HepG2 (cell line): ENCODE measurements around the gene PROX2. TPM values are rescaled to one million over a fixed set of nuclear protein-coding genes. Genes with fewer than 3 reads are reported as not detected.

Experiments
- ATAC-seq: fragments of 200-7000 bp; cut with Tn5 transposase; 3 replicates; pipeline ENCODE4 v1.9.1; 2020; ENCODE audit warnings: mild to moderate bottlenecking, moderate library complexity
- BruUV-seq: library from RNA; stranded (reverse); fragments of 400-500 nt; replicated peaks from 2 replicates; lab custom pipeline; 2021; lab: Mats Ljungman, UMichigan
- CTCF ChIA-PET: fragments of 300-600 bp; formaldehyde crosslinking; extraction: SDS; loops from one replicate; lab custom pipeline; 2021; ENCODE audit warnings: low total read pairs, inconsistent platforms, low intra/inter-chr PET ratio; lab: Yijun Ruan, JAX
- POLR2A ChIA-PET: fragments of 350-600 bp; sonication (Branson Sonifier 250); formaldehyde crosslinking; loops from one replicate; lab custom pipeline; 2020; ENCODE audit warnings: antibody characterized with exemption, inconsistent platforms; lab: Yijun Ruan, JAX
- DNase-seq: peaks from one replicate; pipeline ENCODE4 v3.0.0-alpha.2; 2015; ENCODE audit warnings: low spot score
- FAIRE-seq: peaks from 3 replicates; lab custom pipeline; 2011; peaks lifted over from hg19 to GRCh38; lab: Jason Lieb, UNC
- H2AFZ ChIP-seq: one replicate; pipeline ENCODE4 v1.6.1; 2011; ENCODE audit warnings: low read length, inconsistent platforms
- H3K27ac ChIP-seq: fragments of 300-600 bp; 3 replicates; pipeline ENCODE4 v1.8.0; 2011; ENCODE audit warnings: mixed run types, mild to moderate bottlenecking, mixed read lengths, low read length, inconsistent platforms; ENCODE audit not compliant: insufficient read depth; ENCODE audit errors: extremely low read length
- H3K27me3 ChIP-seq, 2 experiments: fragments of 200-600 bp in 1 of 2; 2 replicates in 1 of 2; 3 replicates in 1 of 2; pipeline versions ENCODE4 v1.6.0 to v1.8.0; 2011; ENCODE audit warnings: low read length in 2 of 2, mild to moderate bottlenecking in 2 of 2, moderate library complexity in 2 of 2, inconsistent platforms in 1 of 2; ENCODE audit not compliant: insufficient read depth in 2 of 2, control insufficient read depth in 1 of 2
- H3K36me3 ChIP-seq, 2 experiments: fragments of 200-600 bp in 1 of 2; replicated peaks in 1 of 2; 2 replicates in 1 of 2; 3 replicates in 1 of 2; pipeline versions ENCODE4 v1.5.1 to v1.8.0; 2011; ENCODE audit warnings: low read length in 2 of 2, inconsistent platforms in 1 of 2; ENCODE audit not compliant: insufficient read depth in 2 of 2, control insufficient read depth in 1 of 2
- H3K4me1 ChIP-seq: 2 replicates; pipeline ENCODE4 v1.5.1; 2012; ENCODE audit warnings: low read length, inconsistent platforms; ENCODE audit not compliant: insufficient read depth
- H3K4me2 ChIP-seq: 2 replicates; pipeline ENCODE4 v1.6.0; 2011; ENCODE audit warnings: low read depth, low read length, inconsistent platforms
- H3K4me3 ChIP-seq, 3 experiments: fragments of 200-600 bp in 1 of 3; sonication (generic), shearing (Covaris generic) in 1 of 3; replicated peaks in 1 of 3; 2 replicates each; pipeline ENCODE4 v1.5.1; 2011 to 2016; ENCODE audit warnings: low read length in 3 of 3, inconsistent platforms in 2 of 3, low read depth in 2 of 3, mild to moderate bottlenecking in 2 of 3, control low read depth in 1 of 3, mixed read lengths in 1 of 3; ENCODE audit not compliant: insufficient read depth in 1 of 3
- H3K79me2 ChIP-seq: one replicate; pipeline ENCODE4 v1.6.1; 2011; ENCODE audit warnings: low read length, inconsistent platforms; ENCODE audit not compliant: insufficient read depth
- H3K9ac ChIP-seq: 2 replicates; pipeline ENCODE4 v1.6.0; 2011; ENCODE audit warnings: mild to moderate bottlenecking, low read depth, low read length, inconsistent platforms; ENCODE audit not compliant: insufficient read depth
- H3K9me3 ChIP-seq: 2 replicates; pipeline ENCODE4 v1.5.1; 2012; ENCODE audit warnings: mild to moderate bottlenecking, low read length
- H4K20me1 ChIP-seq: 2 replicates; pipeline ENCODE4 v1.6.0; 2011; ENCODE audit warnings: inconsistent platforms, mild to moderate bottlenecking, low read length, moderate library complexity; ENCODE audit not compliant: insufficient read depth
- NAIF1 ChIP-seq: sonication (generic); formaldehyde crosslinking; IDR thresholded peaks from 2 replicates; pipeline ENCODE4 v1.5.0; 2020; ENCODE audit warnings: mild to moderate bottlenecking, missing genetic modification reagents, borderline replicate concordance
- SIX4 ChIP-seq: sonication (generic); formaldehyde crosslinking; IDR thresholded peaks from 2 replicates; pipeline ENCODE4 v1.4.0; 2020; ENCODE audit warnings: missing genetic modification reagents
- TBX2 ChIP-seq: sonication (generic); formaldehyde crosslinking; IDR thresholded peaks from 2 replicates; pipeline ENCODE4 v1.5.0; 2020; ENCODE audit warnings: missing genetic modification reagents, mild to moderate bottlenecking, borderline replicate concordance
- THAP11 ChIP-seq: IDR thresholded peaks from 2 replicates; pipeline ENCODE4 v1.6.1; 2016; ENCODE audit warnings: missing biosample characterization, missing genetic modification reagents
- THAP9 ChIP-seq: sonication (generic); formaldehyde crosslinking; IDR thresholded peaks from 2 replicates; pipeline ENCODE4; 2020; ENCODE audit warnings: missing genetic modification reagents, mild to moderate bottlenecking, borderline replicate concordance
- ZBTB38 ChIP-seq: sonication (generic); formaldehyde crosslinking; IDR thresholded peaks from 2 replicates; pipeline ENCODE4 v1.5.1; 2020; ENCODE audit warnings: mild to moderate bottlenecking, missing genetic modification reagents
- ZFX ChIP-seq: sonication (generic); formaldehyde crosslinking; IDR thresholded peaks from 2 replicates; pipeline ENCODE4 v1.4.0; 2020; ENCODE audit warnings: mild to moderate bottlenecking, low read depth, missing genetic modification reagents, moderate library complexity
- ZSCAN31 ChIP-seq: sonication (generic); formaldehyde crosslinking; IDR thresholded peaks from 2 replicates; pipeline ENCODE4 v1.5.0; 2020; ENCODE audit warnings: low read depth, mild to moderate bottlenecking, missing genetic modification reagents
- WGBS: methylation state at CpG from one replicate; pipeline ENCODE4 v1.1.6; 2017; ENCODE audit warnings: low lambda C conversion rate; 5-methylcytosine and 5-hydroxymethylcytosine counted together
- in situ Hi-C: cut with HindIII; loops from 2 replicates; pipeline ENCODE4 v1.10.0; 2017; ENCODE audit warnings: low pct_unique_long_range_greater_than_20kb; ENCODE audit not compliant: extremely low pct_ligation_motif_present
- intact Hi-C: fragments of 100-400 bp; cut with micrococcal nuclease; formaldehyde crosslinking; loops from one replicate; pipeline ENCODE4 v1.10.0; 2022; ENCODE audit not compliant: unreplicated experiment
- polyA plus RNA-seq, 8 experiments: library from polyadenylated mRNA; depleted of rRNA in 3 of 8; stranded (reverse) in 7 of 8; unstranded in 1 of 8; fragments of >200 nt; fragmentation: Illumina TruSeq in 4 of 8; extraction: Trizol in 4 of 8; gene quantifications; 2 replicates each; pipeline versions ENCODE4 v1.2.1 to v1.2.3, GENCODE V29; 2011 to 2016; ENCODE audit warnings: low read depth in 4 of 8, missing spikeins in 1 of 8, mixed read lengths in 1 of 8; ENCODE audit not compliant: insufficient read depth in 1 of 8
- total RNA-seq, 5 experiments: library from RNA; depleted of rRNA; stranded (reverse); fragments of >200 nt; fragmentation: Illumina TruSeq; extraction: Trizol; gene quantifications; 2 replicates each; pipeline ENCODE4 v1.2.3, GENCODE V29; 2016; ENCODE audit warnings: low read depth in 1 of 5
- TF ChIP-seq, protein P1 (sequence below): fragments of 450-650 bp; IDR thresholded peaks from 2 replicates; pipeline ENCODE4 v1.6.1; 2016
- TF ChIP-seq, protein P2 (sequence below): IDR thresholded peaks from 2 replicates; pipeline ENCODE4 v1.6.1; 2016; ENCODE audit warnings: low read depth
- TF ChIP-seq, protein P3 (sequence below): sonication (generic); formaldehyde crosslinking; conservative IDR thresholded peaks from 2 replicates; pipeline ENCODE4 v1.8.1; 2023; ENCODE audit warnings: missing genetic modification reagents
- TF ChIP-seq, protein P4 (sequence below), 2 experiments: sonication (generic) in 1 of 2; formaldehyde crosslinking in 1 of 2; IDR thresholded peaks; 2 replicates each; pipeline versions ENCODE4 v1.4.0 to v1.6.1; 2018 to 2020; ENCODE audit warnings: missing genetic modification reagents in 2 of 2, borderline replicate concordance in 1 of 2, low read depth in 1 of 2, mild to moderate bottlenecking in 1 of 2, missing biosample characterization in 1 of 2

Gene PROX2
- total and polyA plus RNA-seq, 2 of the 13 experiments (the other 11 are each of a cell fraction or from before 2014, with no cell fraction given) = not detected

GRCh38 chr14:74905595-74906142 is 29.7 kb upstream of the PROX2 start:
- 50% methylated on average over 7 of the region's 14 CpGs for WGBS
- peaks cover 5% of the 10 kb centered on the region; the same call in 1 of the 2 replicates for H3K4me1 ChIP-seq
- no peaks in the 10 kb centered on the region for H4K20me1 ChIP-seq
- H2AFZ ChIP-seq = no peak overlapping the region
- ChIA-PET CTCF (interaction anchor here (0.6 to 3.9 kb wide), 5 partner anchors 12 to 45 kb away, joined by 3 to 47 read pairs (median 4); no protein-coding TSS in a partner anchor), POLR2A (interaction anchor here (0.8 to 2.8 kb wide), 6 partner anchors 12 to 45 kb away, joined by 3 to 24 read pairs (median 4); partner anchors contain the start of genes DLST and RPS6KL1)
- H3K36me3 ChIP-seq = peaks cover 17 to 29% of the 10 kb centered on the region in 2 experiments
- intact Hi-C loops (loop anchor here (1.0 to 2.0 kb wide), 2 partner anchors 27 to 44 kb away; no protein-coding TSS in a partner anchor), in situ Hi-C loops (loop anchor here (5.0 kb wide), 1 partner anchor 43 kb away; no protein-coding TSS in a partner anchor)
- no peak overlapping the region for H3K4me2 ChIP-seq
- H3K27me3 ChIP-seq = no peaks in the 10 kb centered on the region
- H3K9ac ChIP-seq = no peak overlapping the region
- FAIRE-seq (peak; percentile 47), DNase-seq (peak; percentile 36), ATAC-seq (peak; percentile 59)
- no TSS peak for BruUV-seq
- H3K4me3 ChIP-seq = no peak overlapping the region
- H3K27ac ChIP-seq = no peak overlapping the region
- H3K79me2 ChIP-seq = no peaks in the 10 kb centered on the region
- H3K9me3 ChIP-seq = no peaks in the 10 kb centered on the region
- TF ChIP-seq THAP11 (CRISPR knock-in tag) (0 out of 2 replicates have a peak, but pooled peaks have one; percentile 36), THAP9 (0 out of 2 replicates have a peak, but pooled peaks have one; percentile 22), TBX2 (CRISPR knock-in tag) (0 out of 2 replicates have a peak, but pooled peaks have one; percentile 27), SIX4 (0 out of 2 replicates have a peak, but pooled peaks have one; percentile 18), ZBTB38 (CRISPR knock-in tag) (peak; percentile 45; the same call in 1 of the 2 replicates), ZSCAN31 (CRISPR knock-in tag) (0 out of 2 replicates have a peak, but pooled peaks have one; percentile 40), NAIF1 (no peak), ZFX (peak; percentile 71)
- TF ChIP-seq, protein P1, sequence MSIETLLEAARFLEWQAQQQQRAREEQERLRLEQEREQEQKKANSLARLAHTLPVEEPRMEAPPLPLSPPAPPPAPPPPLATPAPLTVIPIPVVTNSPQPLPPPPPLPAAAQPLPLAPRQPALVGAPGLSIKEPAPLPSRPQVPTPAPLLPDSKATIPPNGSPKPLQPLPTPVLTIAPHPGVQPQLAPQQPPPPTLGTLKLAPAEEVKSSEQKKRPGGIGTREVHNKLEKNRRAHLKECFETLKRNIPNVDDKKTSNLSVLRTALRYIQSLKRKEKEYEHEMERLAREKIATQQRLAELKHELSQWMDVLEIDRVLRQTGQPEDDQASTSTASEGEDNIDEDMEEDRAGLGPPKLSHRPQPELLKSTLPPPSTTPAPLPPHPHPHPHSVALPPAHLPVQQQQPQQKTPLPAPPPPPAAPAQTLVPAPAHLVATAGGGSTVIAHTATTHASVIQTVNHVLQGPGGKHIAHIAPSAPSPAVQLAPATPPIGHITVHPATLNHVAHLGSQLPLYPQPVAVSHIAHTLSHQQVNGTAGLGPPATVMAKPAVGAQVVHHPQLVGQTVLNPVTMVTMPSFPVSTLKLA = peak; percentile 40
- TF ChIP-seq, protein P2, sequence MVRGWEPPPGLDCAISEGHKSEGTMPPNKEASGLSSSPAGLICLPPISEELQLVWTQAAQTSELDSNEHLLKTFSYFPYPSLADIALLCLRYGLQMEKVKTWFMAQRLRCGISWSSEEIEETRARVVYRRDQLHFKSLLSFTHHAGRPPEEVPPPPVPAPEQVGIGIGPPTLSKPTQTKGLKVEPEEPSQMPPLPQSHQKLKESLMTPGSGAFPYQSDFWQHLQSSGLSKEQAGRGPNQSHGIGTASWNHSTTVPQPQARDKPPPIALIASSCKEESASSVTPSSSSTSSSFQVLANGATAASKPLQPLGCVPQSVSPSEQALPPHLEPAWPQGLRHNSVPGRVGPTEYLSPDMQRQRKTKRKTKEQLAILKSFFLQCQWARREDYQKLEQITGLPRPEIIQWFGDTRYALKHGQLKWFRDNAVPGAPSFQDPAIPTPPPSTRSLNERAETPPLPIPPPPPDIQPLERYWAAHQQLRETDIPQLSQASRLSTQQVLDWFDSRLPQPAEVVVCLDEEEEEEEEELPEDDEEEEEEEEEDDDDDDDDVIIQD (CRISPR knock-in tag) = no peak
- TF ChIP-seq, protein P3, sequence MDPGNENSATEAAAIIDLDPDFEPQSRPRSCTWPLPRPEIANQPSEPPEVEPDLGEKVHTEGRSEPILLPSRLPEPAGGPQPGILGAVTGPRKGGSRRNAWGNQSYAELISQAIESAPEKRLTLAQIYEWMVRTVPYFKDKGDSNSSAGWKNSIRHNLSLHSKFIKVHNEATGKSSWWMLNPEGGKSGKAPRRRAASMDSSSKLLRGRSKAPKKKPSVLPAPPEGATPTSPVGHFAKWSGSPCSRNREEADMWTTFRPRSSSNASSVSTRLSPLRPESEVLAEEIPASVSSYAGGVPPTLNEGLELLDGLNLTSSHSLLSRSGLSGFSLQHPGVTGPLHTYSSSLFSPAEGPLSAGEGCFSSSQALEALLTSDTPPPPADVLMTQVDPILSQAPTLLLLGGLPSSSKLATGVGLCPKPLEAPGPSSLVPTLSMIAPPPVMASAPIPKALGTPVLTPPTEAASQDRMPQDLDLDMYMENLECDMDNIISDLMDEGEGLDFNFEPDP (CRISPR knock-in tag) = 0 out of 2 replicates have a peak, but pooled peaks have one; percentile 31
- TF ChIP-seq, protein P4, sequence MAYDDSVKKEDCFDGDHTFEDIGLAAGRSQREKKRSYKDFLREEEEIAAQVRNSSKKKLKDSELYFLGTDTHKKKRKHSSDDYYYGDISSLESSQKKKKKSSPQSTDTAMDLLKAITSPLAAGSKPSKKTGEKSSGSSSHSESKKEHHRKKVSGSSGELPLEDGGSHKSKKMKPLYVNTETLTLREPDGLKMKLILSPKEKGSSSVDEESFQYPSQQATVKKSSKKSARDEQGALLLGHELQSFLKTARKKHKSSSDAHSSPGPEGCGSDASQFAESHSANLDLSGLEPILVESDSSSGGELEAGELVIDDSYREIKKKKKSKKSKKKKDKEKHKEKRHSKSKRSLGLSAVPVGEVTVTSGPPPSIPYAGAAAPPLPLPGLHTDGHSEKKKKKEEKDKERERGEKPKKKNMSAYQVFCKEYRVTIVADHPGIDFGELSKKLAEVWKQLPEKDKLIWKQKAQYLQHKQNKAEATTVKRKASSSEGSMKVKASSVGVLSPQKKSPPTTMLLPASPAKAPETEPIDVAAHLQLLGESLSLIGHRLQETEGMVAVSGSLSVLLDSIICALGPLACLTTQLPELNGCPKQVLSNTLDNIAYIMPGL (CRISPR knock-in tag; IDR thresholded peaks at IDR 0.05; ENCODE audit: borderline replicate concordance in 1 of 2, low read depth in 1 of 2) = peak; percentile 26 to 57; a peak in 1 of 4 replicates
